Chondrocyte (in vitro differentiated cells): ENCODE measurements around the gene SHBG. TPM values are rescaled to one million over a fixed set of nuclear protein-coding genes. Genes with fewer than 3 reads are reported as not detected.
A peak's percentile ranks its signal among the peaks of the same experiment; 100 is the strongest.

ENCODE experiments used
- DNase-seq: peaks from one replicate; pipeline ENCODE4 v3.0.0; 2021; ENCODE audit warnings: mixed read lengths, low spot score
- H3K27ac Mint-ChIP-seq: one replicate; pipeline ENCODE4 v1.8.0; 2021; ENCODE audit warnings: mild to moderate bottlenecking, moderate library complexity, mixed read lengths; ENCODE audit not compliant: unreplicated experiment
- H3K27me3 Mint-ChIP-seq: 2 replicates; pipeline ENCODE4 v1.8.0; 2021; ENCODE audit warnings: low read depth, mixed read lengths
- H3K36me3 Mint-ChIP-seq: 2 replicates; pipeline ENCODE4 v1.8.0; 2021; ENCODE audit warnings: low read depth, mixed read lengths
- H3K4me1 Mint-ChIP-seq: 2 replicates; pipeline ENCODE4 v1.8.0; 2021; ENCODE audit warnings: low read depth, mild to moderate bottlenecking, mixed read lengths
- H3K4me3 Mint-ChIP-seq: one replicate; pipeline ENCODE4 v1.8.0; 2021; ENCODE audit warnings: mild to moderate bottlenecking, moderate library complexity, mixed read lengths; ENCODE audit not compliant: unreplicated experiment
- H3K9me3 Mint-ChIP-seq: 2 replicates; pipeline ENCODE4 v1.8.0; 2021; ENCODE audit warnings: low read depth, mixed read lengths
- CTCF ChIP-seq: fragments of 200-600 bp; sonication (generic); IDR thresholded peaks from 2 replicates; pipeline ENCODE4 v1.5.0; 2021; ENCODE audit warnings: antibody characterized with exemption, mild to moderate bottlenecking, moderate library complexity
- long read RNA-seq: library from polyadenylated mRNA; stranded (forward); transcript quantifications from one replicate; pipeline ENCODE4 v2.0.0, GENCODE V29; 2021
- total RNA-seq: library from RNA; stranded (reverse); gene quantifications from 3 replicates; pipeline ENCODE4 v1.2.1, GENCODE V29; 2021

SHBG gene
- total RNA-seq = 0.67 to 1.2 TPM (median 0.92 TPM) in 3 replicates
- long read RNA-seq, partial matches to known transcripts = 1 of 2 reads
- long read RNA-seq, other reads (novel, unspliced or antisense) = 1 of 2 reads

- Mint-ChIP-seq H3K9me3 (no peaks in the 10 kb centered on the region), H3K36me3 (peaks cover 2% of the 10 kb centered on the region), H3K4me3 (no peak within 1 kb of the TSS), H3K27me3 (no peaks in the 10 kb centered on the region), H3K4me1 (peaks cover 14% of the 10 kb centered on the region), H3K27ac (no peak within 1 kb of the TSS)
- no peak for TF ChIP-seq CTCF
- DNase-seq = no peak
Measured at GRCh38 chr17:7629939-7630571, at the start of gene SHBG. Gene SHBG (plus strand): TSS chr17:7630135. CDS start chr17:7630173, 38 bp downstream.

GRCh38 chr17:7580604-7581575 is 49.0 kb upstream of the SHBG start:
- Mint-ChIP-seq H3K36me3 (peaks cover 28% of the 10 kb centered on the region), H3K9me3 (no peaks in the 10 kb centered on the region), H3K4me3 (peak overlapping the region; percentile 14), H3K4me1 (peaks cover 72% of the 10 kb centered on the region), H3K27me3 (no peaks in the 10 kb centered on the region), H3K27ac (peak overlapping the region; percentile 79)
- no peak for DNase-seq
- no peak for TF ChIP-seq CTCF

GRCh38 chr17:7582396-7583252 is 47.3 kb upstream of the SHBG start:
- no peak for DNase-seq
- no peaks in the 10 kb centered on the region for H3K27me3 Mint-ChIP-seq
- no peaks in the 10 kb centered on the region for H3K9me3 Mint-ChIP-seq
- TF ChIP-seq CTCF = no peak
- peaks cover 14% of the 10 kb centered on the region for H3K36me3 Mint-ChIP-seq
- peak overlapping the region; percentile 95 for H3K4me3 Mint-ChIP-seq
- peaks cover 61% of the 10 kb centered on the region for H3K4me1 Mint-ChIP-seq
- H3K27ac Mint-ChIP-seq = peak overlapping the region; percentile 100

GRCh38 chr17:7583253-7584109 is 46.5 kb upstream of the SHBG start, which contains the start of gene MPDU1:
Gene MPDU1 (plus strand): TSS chr17:7583852. CDS start chr17:7583863, 11 bp downstream.
- peaks cover 60% of the 10 kb centered on the region for H3K4me1 Mint-ChIP-seq
- H3K9me3 Mint-ChIP-seq = no peaks in the 10 kb centered on the region
- H3K27me3 Mint-ChIP-seq = no peaks in the 10 kb centered on the region
- H3K36me3 Mint-ChIP-seq = peaks cover 12% of the 10 kb centered on the region
- H3K4me3 Mint-ChIP-seq = peak within 1 kb of the TSS; percentile 95
- DNase-seq = peak; percentile 99
- TF ChIP-seq CTCF = no peak
- peak within 1 kb of the TSS; percentile 100 for H3K27ac Mint-ChIP-seq
